Coronary artery (tissue), 2 donors: ENCODE data around the gene TNFSF4.

Experiments used
- DNase-seq: peaks from one replicate; pipeline ENCODE4 v3.0.0-alpha.2; 2017; ENCODE audit warnings: low spot score
- H3K27ac ChIP-seq, 2 donors: fragments of 200-600 bp; sonication (generic); one replicate each; pipeline ENCODE4 v1.5.1; 2016 to 2019
- H3K4me3 ChIP-seq: fragments of 200-600 bp; sonication (generic); 2 replicates; pipeline ENCODE4 v1.5.1; 2016; ENCODE audit warnings: mild to moderate bottlenecking, moderate library complexity
- CTCF ChIP-seq: fragments of 200-600 bp; sonication (generic); IDR thresholded peaks from one replicate; pipeline ENCODE4 v1.5.1; 2019; ENCODE audit warnings: antibody characterized with exemption

The TNFSF4 gene

GRCh38 chr1:173210716-173211231 lies 3.6 kb upstream of the TNFSF4 start:
- H3K4me3 ChIP-seq, result no peak overlapping the region
- H3K27ac ChIP-seq, result no peak overlapping the region
- no peak for DNase-seq
- TF ChIP-seq CTCF, result no peak

- DNase-seq, result no peak
- no peak for TF ChIP-seq CTCF
- Histone ChIP-seq H3K27ac (no peak overlapping the region), H3K4me3 (no peak overlapping the region)
Measured at GRCh38 chr1:173210283-173210682, 3.2 kb upstream of the TNFSF4 start.

GRCh38 chr1:173208868-173209267 lies 1.7 kb upstream of the TNFSF4 start:
- DNase-seq, result no peak

GRCh38 chr1:173208146-173208545 lies 1.0 kb upstream of the TNFSF4 start:
- no peak for DNase-seq
- TF ChIP-seq CTCF, result no peak
- Histone ChIP-seq H3K4me3 (no peak overlapping the region), H3K27ac (no peak overlapping the region)

More at GRCh38 chr1:173208868-173209267, 1.7 kb upstream of the TNFSF4 start:
- no peak for TF ChIP-seq CTCF
- no peak overlapping the region for H3K4me3 ChIP-seq
- H3K27ac ChIP-seq, result no peak overlapping the region

GRCh38 chr1:173205146-173206051 lies 1.7 kb downstream of the TNFSF4 start:
- no peak for DNase-seq
- no peak overlapping the region for H3K27ac ChIP-seq
- no peak overlapping the region for H3K4me3 ChIP-seq
- no peak for TF ChIP-seq CTCF

- H3K4me3 ChIP-seq, result no peak overlapping the region
- no peak overlapping the region for H3K27ac ChIP-seq
- no peak for TF ChIP-seq CTCF
- no peak for DNase-seq
Measured at GRCh38 chr1:173204693-173205092, 2.4 kb downstream of the TNFSF4 start.
